ENCODE measurements around the gene ZNF827.

ZNF827 gene

GRCh38 chr4:145788755-145789154, 149.9 kb downstream of the ZNF827 start:
- no peak for TF ChIP-seq CREB1 (IDR thresholded peaks at IDR 0.05; ENCODE audit: low read depth)
- no peak for TF ChIP-seq RAD21 (IDR thresholded peaks at IDR 0.05; ENCODE audit: low read depth)
- no peak for TF ChIP-seq TEAD4 (IDR thresholded peaks at IDR 0.05)
- no peak for TF ChIP-seq EGR1 (IDR thresholded peaks at IDR 0.05)

- no peak for TF ChIP-seq CEBPB (IDR thresholded peaks at IDR 0.05)
- TF ChIP-seq CREB1 (IDR thresholded peaks at IDR 0.05; ENCODE audit: low read depth), result no peak
- no peak for TF ChIP-seq NFIC (IDR thresholded peaks at IDR 0.05)
- TF ChIP-seq EP300 (IDR thresholded peaks at IDR 0.05; ENCODE audit: borderline replicate concordance), result no peak
- TF ChIP-seq REST (IDR thresholded peaks at IDR 0.05; ENCODE audit: low read depth), result no peak
- TF ChIP-seq TEAD4 (IDR thresholded peaks at IDR 0.05), result no peak
- no peak for TF ChIP-seq TAF1 (IDR thresholded peaks at IDR 0.05; ENCODE audit: low read depth)
- no peak for TF ChIP-seq FOXM1 (IDR thresholded peaks at IDR 0.05; ENCODE audit: borderline replicate concordance, low read depth)
- TF ChIP-seq USF1 (IDR thresholded peaks at IDR 0.05), result no peak
Observed at GRCh38 chr4:145786830-145787229, 151.8 kb downstream of the ZNF827 start.

GRCh38 chr4:145786261-145786660, 152.4 kb downstream of the ZNF827 start:
- TF ChIP-seq ZBTB7A (IDR thresholded peaks at IDR 0.05; ENCODE audit: low read depth) (no peak), EP300 (IDR thresholded peaks at IDR 0.05; ENCODE audit: borderline replicate concordance) (no peak)

GRCh38 chr4:145785391-145786008, 153.1 kb downstream of the ZNF827 start:
- TF ChIP-seq YY1 (IDR thresholded peaks at IDR 0.05; ENCODE audit: low read depth) (no peak), ZBTB7A (IDR thresholded peaks at IDR 0.05; ENCODE audit: low read depth) (no peak), FOXM1 (IDR thresholded peaks at IDR 0.05; ENCODE audit: borderline replicate concordance, low read depth) (no peak), EP300 (IDR thresholded peaks at IDR 0.05; ENCODE audit: borderline replicate concordance) (no peak), USF1 (IDR thresholded peaks at IDR 0.05) (no peak), REST (IDR thresholded peaks at IDR 0.05; ENCODE audit: low read depth) (no peak), TEAD4 (IDR thresholded peaks at IDR 0.05) (no peak), EGR1 (IDR thresholded peaks at IDR 0.05) (no peak), NFIC (IDR thresholded peaks at IDR 0.05) (no peak), TAF1 (IDR thresholded peaks at IDR 0.05; ENCODE audit: low read depth) (no peak), RAD21 (IDR thresholded peaks at IDR 0.05; ENCODE audit: low read depth) (no peak), CREB1 (IDR thresholded peaks at IDR 0.05; ENCODE audit: low read depth) (no peak), TCF12 (IDR thresholded peaks at IDR 0.05; ENCODE audit: low read depth) (no peak), MAX (IDR thresholded peaks at IDR 0.05) (no peak), CEBPB (IDR thresholded peaks at IDR 0.05) (no peak)

GRCh38 chr4:145784036-145784435, 154.6 kb downstream of the ZNF827 start:
- TF ChIP-seq USF1 (IDR thresholded peaks at IDR 0.05) (no peak), EGR1 (IDR thresholded peaks at IDR 0.05) (no peak), ZBTB7A (IDR thresholded peaks at IDR 0.05; ENCODE audit: low read depth) (no peak), YY1 (IDR thresholded peaks at IDR 0.05; ENCODE audit: low read depth) (no peak)

- TF ChIP-seq TAF1 (IDR thresholded peaks at IDR 0.05; ENCODE audit: low read depth) (no peak), CEBPB (IDR thresholded peaks at IDR 0.05) (no peak), USF1 (IDR thresholded peaks at IDR 0.05) (no peak), CREB1 (IDR thresholded peaks at IDR 0.05; ENCODE audit: low read depth) (no peak), FOXM1 (IDR thresholded peaks at IDR 0.05; ENCODE audit: borderline replicate concordance, low read depth) (no peak), EGR1 (IDR thresholded peaks at IDR 0.05) (no peak), NFIC (IDR thresholded peaks at IDR 0.05) (no peak), REST (IDR thresholded peaks at IDR 0.05; ENCODE audit: low read depth) (no peak), YY1 (IDR thresholded peaks at IDR 0.05; ENCODE audit: low read depth) (no peak), MAX (IDR thresholded peaks at IDR 0.05) (no peak)
Observed at GRCh38 chr4:145782756-145783155, 155.9 kb downstream of the ZNF827 start.
